GM20431 (cell line): ENCODE data around the gene C20orf204.

ENCODE experiments used
- in situ Hi-C: fragments of 300-500 bp; cut with MseI, MboI; formaldehyde crosslinking; loops from one replicate; pipeline ENCODE4 v1.15.0; 2020; ENCODE audit warnings: low sequenced_read_pairs; ENCODE audit not compliant: unreplicated experiment

Gene C20orf204

DNA sequence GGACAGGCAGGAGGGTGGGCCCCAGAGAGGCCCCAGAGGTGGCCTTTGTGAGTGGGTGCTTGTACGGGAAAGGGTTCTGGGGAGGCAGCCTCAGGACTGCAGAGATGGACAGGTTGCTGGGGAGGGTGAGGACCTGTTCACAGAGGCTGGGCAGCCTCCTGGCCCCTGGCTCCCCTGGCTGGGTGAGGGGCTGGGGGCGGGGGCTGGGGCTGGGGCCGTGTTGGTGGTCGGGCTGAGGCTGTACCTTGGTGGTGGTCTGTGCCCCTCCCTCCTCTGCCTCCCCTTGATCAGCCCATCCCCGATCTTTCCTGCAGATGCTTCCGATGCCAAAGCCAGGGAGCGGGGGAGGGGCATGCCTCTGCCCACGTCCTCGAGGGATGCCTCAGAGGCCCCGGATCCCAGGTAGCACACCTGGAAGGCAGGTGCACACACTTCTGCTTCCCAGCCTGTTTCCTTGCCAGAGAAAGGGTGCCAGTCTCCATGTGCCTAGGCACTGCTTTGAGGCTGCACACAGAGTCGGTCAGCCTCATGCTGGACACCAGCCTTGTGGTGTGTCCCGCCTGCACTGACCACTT lies 31.8 kb downstream of the C20orf204 start:
- in situ Hi-C loops: no loop called here

- in situ Hi-C loops: no loop called here
Observed at GRCh38 chr20:64068386-64069208, 32.6 kb downstream of the C20orf204 start.

GRCh38 chr20:64069209-64069613 lies 33.2 kb downstream of the C20orf204 start:
- in situ Hi-C loops: no loop called here

- in situ Hi-C loops: no loop called here
Observed at GRCh38 chr20:64069614-64070243, 33.7 kb downstream of the C20orf204 start.

DNA sequence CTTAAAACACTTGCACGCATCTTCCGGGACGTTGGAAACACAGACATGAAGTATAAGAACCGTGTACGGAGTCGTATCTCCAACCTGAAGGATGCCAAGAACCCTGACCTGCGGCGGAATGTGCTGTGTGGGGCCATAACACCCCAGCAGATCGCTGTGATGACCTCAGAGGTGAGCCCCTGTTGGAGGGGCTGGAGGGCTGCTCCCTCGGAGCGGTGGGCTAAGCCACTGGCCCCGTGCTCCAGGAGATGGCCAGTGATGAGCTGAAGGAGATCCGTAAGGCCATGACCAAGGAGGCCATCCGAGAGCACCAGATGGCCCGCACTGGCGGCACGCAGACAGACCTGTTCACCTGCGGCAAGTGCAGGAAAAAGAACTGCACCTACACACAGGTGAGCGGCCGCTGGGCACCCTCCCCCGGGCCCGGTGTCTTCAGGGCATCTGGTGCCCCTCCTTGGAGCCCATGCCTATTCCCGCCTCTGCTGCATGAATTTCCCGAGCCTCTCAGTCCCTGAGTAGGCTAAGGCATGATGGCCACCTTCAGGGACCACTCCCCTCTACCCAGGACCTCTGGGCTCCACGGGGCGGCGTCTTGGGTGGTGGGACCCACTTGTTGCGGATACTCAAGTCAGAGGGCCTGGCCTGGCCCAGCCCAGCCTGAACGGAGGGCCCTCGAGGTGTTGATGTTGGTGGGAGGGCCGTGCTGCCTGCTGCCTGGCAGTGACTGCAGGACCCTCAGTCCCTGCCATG lies 34.4 kb downstream of the C20orf204 start:
- in situ Hi-C loops: no loop called here

DNA sequence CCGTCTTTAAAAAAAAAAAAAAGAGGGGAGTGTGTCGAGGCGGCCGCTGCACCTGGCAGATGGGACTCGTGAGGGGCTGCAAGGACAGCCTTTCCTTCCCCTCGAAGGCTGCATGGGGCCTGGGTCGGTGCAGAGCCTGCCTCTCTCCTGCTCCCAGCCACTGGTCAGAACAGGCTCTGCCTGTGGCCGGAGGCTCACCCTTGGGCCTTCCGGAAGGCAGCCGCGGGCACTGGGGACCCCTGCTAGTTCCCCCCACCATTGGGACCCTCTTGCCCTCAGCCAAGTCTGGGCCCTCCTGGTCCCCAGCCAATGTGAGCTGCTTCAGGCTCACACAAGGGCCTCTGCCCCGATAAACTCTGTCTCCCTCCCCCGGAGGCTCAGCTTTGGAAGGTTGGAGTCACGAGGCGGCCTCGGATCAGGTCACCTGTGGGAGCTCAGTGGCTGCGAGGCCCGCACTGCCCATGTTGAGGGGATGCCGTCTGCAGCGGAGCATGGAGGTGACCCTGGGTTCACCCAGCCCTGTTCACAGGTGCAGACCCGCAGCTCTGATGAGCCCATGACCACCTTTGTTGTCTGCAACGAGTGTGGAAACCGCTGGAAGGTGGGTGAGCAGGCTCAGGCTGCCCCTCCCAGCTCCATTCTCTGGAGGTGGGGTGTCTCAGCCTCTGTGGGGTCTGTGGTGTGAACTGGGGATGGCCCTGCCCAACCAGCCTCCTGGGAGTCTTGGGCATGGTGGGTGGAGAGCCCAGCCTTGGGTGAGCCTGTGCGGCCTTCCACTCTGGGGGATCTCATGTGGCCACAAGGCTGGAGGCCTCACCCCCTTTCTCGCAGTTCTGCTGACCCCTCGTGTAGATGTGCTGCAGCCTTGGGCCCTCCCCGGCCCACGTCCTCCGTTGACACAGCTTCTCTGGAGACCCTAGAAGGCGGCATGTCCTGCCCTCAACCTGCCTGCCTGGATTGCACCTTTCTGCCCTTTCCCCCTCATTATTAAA lies 35.7 kb downstream of the C20orf204 start:
- in situ Hi-C loops: no loop called here

DNA sequence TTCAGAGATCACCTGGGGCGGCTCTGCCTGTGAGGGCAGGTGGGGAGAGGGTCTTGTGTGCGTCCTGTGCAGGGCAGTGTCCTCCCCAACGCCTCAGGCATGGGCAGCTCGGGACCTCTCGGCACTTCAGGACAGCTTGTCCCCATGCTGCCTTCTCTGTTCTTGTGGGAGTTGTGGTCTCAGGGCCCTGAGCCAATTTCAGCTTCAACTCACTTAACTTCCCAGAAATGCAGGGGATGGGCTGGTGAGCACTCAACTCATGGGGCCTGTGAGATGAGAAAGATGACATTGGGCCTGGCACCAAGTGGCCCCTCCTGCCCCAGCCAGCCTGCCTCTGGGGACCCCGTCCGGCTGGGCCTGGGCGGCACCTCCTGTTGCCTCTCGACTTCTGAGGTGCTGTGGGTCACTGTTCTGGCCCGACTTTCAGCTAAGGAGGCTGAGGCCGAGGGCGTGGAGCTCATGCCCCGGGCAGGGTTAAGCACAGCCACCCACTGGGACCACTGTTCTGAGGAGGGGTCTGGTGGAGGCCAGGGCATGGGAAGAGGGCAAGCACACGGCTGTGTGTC lies 36.6 kb downstream of the C20orf204 start:
- in situ Hi-C loops: no loop called here

GRCh38 chr20:64073476-64074183 lies 37.6 kb downstream of the C20orf204 start:
- in situ Hi-C loops: no loop called here

- in situ Hi-C loops: no loop called here
Observed at GRCh38 chr20:64074184-64074789, 38.3 kb downstream of the C20orf204 start.

DNA sequence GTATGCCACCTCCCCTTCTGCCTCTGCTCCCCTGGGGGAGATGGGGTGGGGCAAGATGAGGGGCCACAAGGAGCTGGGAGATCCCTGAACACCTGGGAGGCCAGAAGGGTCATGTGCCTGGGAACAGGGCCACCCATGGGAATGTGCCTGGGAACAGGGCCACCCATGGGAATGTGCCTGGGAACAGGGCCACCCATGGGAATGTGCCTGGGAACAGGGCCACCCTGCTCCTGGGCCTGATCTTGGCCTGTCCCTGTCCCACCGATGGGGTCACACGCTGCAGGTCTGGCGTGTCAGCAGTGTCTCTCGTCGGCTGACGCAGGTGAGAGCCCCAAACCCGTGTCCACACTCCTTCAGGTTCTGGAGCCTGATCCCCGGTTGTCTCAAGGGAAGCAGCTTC lies 39.0 kb downstream of the C20orf204 start:
- in situ Hi-C loops: no loop called here

GRCh38 chr20:64075556-64075955 lies 39.6 kb downstream of the C20orf204 start:
- in situ Hi-C loops: no loop called here

GRCh38 chr20:64076061-64076997 lies 40.3 kb downstream of the C20orf204 start:
- in situ Hi-C loops: no loop called here

GRCh38 chr20:64077094-64077493 lies 41.1 kb downstream of the C20orf204 start:
- in situ Hi-C loops: no loop called here

GRCh38 chr20:64077541-64077875 lies 41.5 kb downstream of the C20orf204 start:
- in situ Hi-C loops: no loop called here

DNA sequence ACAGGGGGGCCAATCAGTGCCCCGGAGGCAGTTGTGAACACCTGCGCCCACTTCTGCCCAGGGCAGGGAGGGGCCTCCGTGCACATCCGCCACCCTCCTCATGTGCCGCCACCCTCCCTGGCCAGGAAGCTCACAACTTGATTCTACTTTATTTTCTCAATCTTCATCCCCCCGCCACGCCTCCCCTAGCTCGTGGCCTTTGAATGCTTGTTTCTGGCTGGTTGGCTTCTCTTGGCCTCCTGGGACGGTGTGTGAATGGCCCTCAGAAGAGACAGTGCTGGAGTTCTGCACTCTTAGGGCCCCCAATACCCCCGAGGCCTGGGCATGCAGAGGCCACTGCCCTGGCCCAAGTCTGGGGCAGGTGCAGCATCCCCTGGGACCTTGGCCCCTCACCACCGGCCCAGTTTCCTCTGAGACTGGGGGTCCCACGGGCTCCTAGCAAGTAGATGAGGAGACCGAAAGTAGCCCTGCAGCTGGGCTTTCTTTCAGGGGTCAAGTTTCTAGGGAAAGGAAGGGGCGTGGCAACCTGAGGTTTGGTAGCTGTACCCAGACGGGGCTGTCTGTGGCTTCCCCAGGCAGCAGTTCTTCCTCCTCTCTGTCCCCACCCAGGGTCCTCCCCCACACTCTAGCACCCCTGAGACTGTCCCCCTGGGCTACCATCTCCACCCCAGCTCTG lies 42.0 kb downstream of the C20orf204 start:
- in situ Hi-C loops: no loop called here

- in situ Hi-C loops: no loop called here
Observed at GRCh38 chr20:64078934-64079272, 42.9 kb downstream of the C20orf204 start.
